Immature natural killer cell (primary cell): Measurements from ENCODE around the gene METTL2B. TPM values are rescaled to one million over a fixed set of nuclear protein-coding genes. Genes with fewer than 3 reads are reported as not detected.
"Not testable (repeated sequence)": the region's sequence is repeated elsewhere in the genome, so short reads cannot be mapped to it uniquely, and the experiment has no call there.

Source experiments
- DNase-seq, 3 donors: peaks; one replicate each; pipeline ENCODE4 v3.0.0; 2022; ENCODE audit warnings: mixed read lengths in 1 of 3
- H3K27ac Mint-ChIP-seq, 6 donors: one replicate each; pipeline ENCODE4 v1.8.0; 2020; ENCODE audit warnings: mixed read lengths in 6 of 6, mild to moderate bottlenecking in 5 of 6, inconsistent platforms in 4 of 6, moderate library complexity in 3 of 6
- H3K27me3 Mint-ChIP-seq, 3 donors: one replicate each; pipeline ENCODE4 v1.8.0; 2020 to 2021; ENCODE audit warnings: low read depth in 3 of 3, mild to moderate bottlenecking in 3 of 3, mixed read lengths in 3 of 3, moderate library complexity in 3 of 3, inconsistent platforms in 1 of 3
- H3K36me3 Mint-ChIP-seq, 3 donors: one replicate each; pipeline ENCODE4 v1.8.0; 2020; ENCODE audit warnings: mixed read lengths in 3 of 3, inconsistent platforms in 2 of 3, mild to moderate bottlenecking in 2 of 3
- H3K4me1 Mint-ChIP-seq, 2 donors: one replicate each; pipeline ENCODE4 v1.8.0; 2020; ENCODE audit warnings: inconsistent platforms in 2 of 2, mild to moderate bottlenecking in 2 of 2, mixed read lengths in 2 of 2, moderate library complexity in 1 of 2
- H3K4me3 Mint-ChIP-seq, 5 donors: one replicate each; pipeline ENCODE4 v1.8.0; 2020; ENCODE audit warnings: mild to moderate bottlenecking in 5 of 5, mixed read lengths in 5 of 5, inconsistent platforms in 3 of 5, moderate library complexity in 3 of 5
- H3K9me3 Mint-ChIP-seq, 6 donors: one replicate each; pipeline ENCODE4 v1.8.0; 2020; ENCODE audit warnings: mild to moderate bottlenecking in 6 of 6, mixed read lengths in 6 of 6, inconsistent platforms in 4 of 6, moderate library complexity in 3 of 6
- polyA plus RNA-seq, 3 donors: library from polyadenylated mRNA; unstranded; fragments of 300-500 nt; fragmentation: Illumina TruSeq; gene quantifications; one replicate each; pipeline ENCODE4 v1.2.3, GENCODE V29; 2021

METTL2B gene
- polyA plus RNA-seq, 3 donors from 2014 or later, result 2.8 to 24.9 (median 11.9) TPM

DNA sequence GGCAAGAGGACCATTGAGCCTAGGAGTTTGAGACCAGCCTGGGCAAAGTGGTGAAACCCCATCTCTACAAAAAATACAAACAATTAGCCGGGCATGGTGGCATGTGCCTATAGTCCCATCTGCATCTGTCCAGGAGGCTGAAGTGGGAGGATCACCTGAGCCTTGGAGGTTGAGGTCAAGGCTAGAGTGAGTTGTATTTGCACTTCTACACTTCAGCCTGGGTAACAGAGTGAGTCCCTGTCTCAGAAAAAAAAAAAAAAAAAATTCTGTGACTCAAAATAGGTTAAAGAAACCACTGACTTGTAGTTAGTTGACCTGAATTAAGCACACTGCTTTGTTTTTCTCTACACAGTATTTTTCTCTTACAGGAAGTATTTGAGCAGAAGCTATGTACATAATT is 74.4 kb downstream of the METTL2B start:
- no peak for DNase-seq
- Mint-ChIP-seq H3K4me1 (peaks cover 11 to 20% of the 10 kb centered on the region in 2 donors), H3K4me3 (no peak overlapping the region), H3K36me3 (peaks cover 0 to 8% (median 4%) of the 10 kb centered on the region in 3 donors), H3K27ac (peak overlapping the region in 2 of 6 donors; percentile 17 to 42), H3K9me3 (no peaks in the 10 kb centered on the region), H3K27me3 (no peaks in the 10 kb centered on the region)

DNA sequence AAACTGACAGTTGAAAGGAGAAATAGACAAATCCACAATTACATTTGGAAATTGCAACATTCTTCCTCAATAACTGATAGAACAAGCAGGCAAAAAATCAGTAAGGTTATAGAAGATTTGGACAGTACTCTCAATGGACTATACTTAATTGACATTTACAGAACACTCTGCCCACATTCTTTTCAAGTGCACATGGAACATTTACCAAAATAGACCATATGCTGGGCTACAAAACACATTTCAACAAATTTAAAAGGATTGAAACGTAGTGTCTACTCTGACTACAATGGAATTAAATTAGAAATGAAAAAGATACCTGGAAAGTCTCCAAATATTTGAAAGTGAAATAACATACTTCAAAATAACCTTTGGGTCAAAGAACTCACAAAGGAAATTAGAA is 77.8 kb downstream of the METTL2B start:
- H3K4me3 Mint-ChIP-seq, H3K36me3 Mint-ChIP-seq, H3K27me3 Mint-ChIP-seq, DNase-seq, H3K9me3 Mint-ChIP-seq: not testable (repeated sequence)
- Mint-ChIP-seq H3K27ac (peak overlapping the region in 4 of 6 donors; percentile 7 to 56 (median 37)), H3K4me1 (peaks cover 11 to 21% of the 10 kb centered on the region in 2 donors)

Other genes with a start within 250 kb of the METTL2B start
- gene LEP, start 235.5 kb upstream of the METTL2B start, polyA plus RNA-seq, result not detected
- gene RBM28, start 132.8 kb upstream of the METTL2B start, polyA plus RNA-seq, result 10 to 100 TPM in 1 of 3 donors, 1 to 10 TPM in 2; 3.0 to 14.1 (median 7.5) TPM
- under 1 TPM in 1 of 3 donors, not detected in 2; 0.08 TPM for gene PRRT4, start 115.1 kb upstream of the METTL2B start, polyA plus RNA-seq
- gene IMPDH1, start 66.8 kb upstream of the METTL2B start, polyA plus RNA-seq, result 10 to 100 TPM; 39.0 to 66.0 (median 53.3) TPM
- gene HILPDA, start 20.9 kb upstream of the METTL2B start, polyA plus RNA-seq, result 1 to 10 TPM; 5.7 to 6.5 (median 6.0) TPM
- not detected for gene GARIN1A, start 195.5 kb downstream of the METTL2B start, polyA plus RNA-seq